NCI-H1417 (cell line): ENCODE results near the gene CX3CR1.

Experiments used
- DNase-seq, 3 experiments: peaks; one replicate each; lab custom pipeline; 2025; lab: John Stamatoyannopoulos, UW

The CX3CR1 gene

GRCh38 chr3:39292961-39293360 lies 13.1 kb upstream of the CX3CR1 start:
- no peak for DNase-seq

DNA sequence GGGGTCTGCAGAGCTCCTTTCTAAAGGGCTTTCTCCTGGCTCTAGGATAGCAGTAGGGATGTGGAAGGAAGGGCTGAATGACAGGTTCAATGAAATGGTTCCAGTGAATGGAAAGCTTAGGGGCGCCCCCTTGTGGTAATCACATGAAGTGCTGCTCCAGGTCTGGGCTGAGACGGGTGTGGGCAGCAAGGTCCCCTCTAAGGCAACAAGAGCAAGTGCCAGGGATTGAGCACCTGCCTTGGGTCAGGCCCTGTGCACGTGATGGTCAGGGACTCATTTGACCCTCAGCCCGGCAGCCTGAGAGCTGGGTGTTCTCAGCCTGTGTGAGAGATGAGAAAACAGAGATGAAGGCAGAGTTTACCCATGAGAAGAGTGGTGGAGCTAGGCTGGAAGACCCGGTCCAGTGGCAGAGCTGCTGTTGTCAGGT lies 12.1 kb upstream of the CX3CR1 start:
- peak; percentile 22 to 59 (median 43) for DNase-seq

GRCh38 chr3:39290255-39290654 lies 10.4 kb upstream of the CX3CR1 start:
- no peak for DNase-seq

DNA sequence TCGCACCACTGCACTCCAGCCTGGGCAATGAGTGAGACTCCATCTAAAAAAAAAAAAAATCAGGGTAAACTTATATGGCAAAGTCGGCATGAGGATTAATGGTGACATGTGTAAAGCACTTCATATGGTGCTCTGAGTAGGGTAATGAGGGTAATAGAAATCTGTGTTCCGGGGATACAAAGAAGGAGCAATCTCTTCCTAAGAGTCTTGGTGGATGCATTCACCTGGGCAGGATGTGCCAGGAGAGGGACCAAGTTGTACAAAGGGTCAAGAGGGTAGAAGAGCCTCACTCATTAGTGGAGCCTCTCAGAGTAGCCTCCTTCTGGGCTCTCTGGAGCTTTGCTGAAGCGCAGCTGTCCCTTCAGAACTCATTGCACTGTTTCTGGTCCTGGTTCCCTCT lies 9.3 kb upstream of the CX3CR1 start:
- DNase-seq, result no peak

- DNase-seq, result peak; percentile 33 to 88 (median 70)
These were observed 8.5 kb upstream of the CX3CR1 start for GRCh38 chr3:39288300-39288808.

DNA sequence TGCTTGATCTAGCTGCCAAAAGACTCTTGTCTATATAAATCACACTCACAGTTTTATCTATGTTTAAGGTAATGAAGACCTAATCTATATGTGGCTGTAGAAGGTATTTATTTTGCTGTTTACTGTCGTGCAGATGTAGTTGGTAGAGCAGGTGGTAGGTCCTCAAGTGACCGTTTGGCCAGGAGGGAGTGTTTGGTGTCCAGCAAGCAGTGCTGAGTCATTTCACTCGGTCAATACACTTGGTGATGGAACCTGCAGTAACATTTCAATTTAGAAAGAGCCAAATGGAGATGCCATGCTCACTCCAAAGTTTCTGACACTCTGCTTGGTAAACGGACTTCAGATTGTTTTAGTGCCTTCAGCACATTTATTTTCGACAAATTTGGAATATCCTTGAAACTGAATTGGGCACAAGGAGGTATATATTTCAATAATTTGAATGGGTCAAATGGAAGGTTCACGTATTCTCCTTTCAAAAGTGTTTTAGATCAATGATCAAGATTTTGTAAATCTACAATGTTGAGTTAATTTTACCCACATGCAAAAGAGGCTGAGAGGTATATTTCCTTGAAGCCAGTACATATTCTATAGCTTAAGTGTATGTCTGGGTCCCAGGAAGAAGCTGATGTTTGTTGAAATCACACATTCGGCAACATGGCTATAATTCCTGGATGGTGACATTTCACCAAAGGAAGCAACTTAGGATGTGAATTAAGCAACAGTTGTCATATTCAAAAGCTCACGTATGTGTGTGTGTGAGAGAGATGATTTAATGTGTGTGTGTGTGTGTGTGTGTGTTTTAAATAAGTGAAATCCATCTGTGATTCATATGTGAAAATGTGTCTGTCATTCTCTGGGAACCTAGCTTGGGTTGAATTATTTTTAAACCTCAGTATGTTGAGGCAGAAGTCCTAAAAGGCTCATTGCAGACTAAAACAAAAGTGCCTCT lies 7.7 kb upstream of the CX3CR1 start:
- peak in 2 of 3 experiments; percentile 12 to 34 for DNase-seq

DNA sequence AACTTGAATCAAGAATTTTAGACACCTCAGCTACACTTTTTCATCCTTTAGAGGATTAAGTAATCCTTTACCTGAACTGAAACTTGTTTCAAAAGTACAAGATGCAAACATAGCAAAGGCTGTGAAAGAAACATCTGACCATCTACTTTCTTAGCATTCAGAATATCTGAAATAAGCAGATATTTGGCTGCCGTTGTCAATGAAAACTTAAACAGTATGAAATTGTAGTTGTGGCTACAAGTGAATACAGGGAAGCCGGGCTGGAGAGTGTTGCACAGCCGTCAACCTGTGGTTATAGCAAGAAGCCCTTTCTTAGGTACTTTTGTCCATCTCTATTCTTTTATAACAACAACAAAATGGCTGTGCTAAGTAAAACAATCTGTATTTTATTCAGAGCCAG lies 6.9 kb upstream of the CX3CR1 start:
- no peak for DNase-seq

- no peak for DNase-seq
These were observed 5.5 kb upstream of the CX3CR1 start for GRCh38 chr3:39285332-39285731.

DNA sequence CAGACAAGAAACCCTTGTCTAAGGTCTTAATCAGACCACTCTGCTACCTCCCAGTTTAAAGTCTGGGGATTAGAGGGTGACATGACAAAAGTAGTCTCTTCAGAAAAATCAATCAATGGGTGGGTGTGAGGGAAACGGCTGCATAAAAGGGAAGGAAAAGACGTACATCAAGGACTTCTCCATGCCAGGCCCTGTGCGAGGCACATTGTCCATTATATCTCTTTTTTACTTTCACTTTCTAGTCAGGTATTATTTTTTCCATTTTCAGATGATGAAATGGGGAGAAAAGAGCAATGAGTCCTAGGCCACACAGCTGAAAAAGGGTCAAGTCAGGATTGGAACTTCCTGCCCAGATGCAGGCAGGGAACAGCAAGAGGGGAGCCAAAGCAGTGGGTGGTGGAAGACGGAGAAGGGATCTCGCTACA lies 4.6 kb upstream of the CX3CR1 start:
- DNase-seq, result no peak

DNA sequence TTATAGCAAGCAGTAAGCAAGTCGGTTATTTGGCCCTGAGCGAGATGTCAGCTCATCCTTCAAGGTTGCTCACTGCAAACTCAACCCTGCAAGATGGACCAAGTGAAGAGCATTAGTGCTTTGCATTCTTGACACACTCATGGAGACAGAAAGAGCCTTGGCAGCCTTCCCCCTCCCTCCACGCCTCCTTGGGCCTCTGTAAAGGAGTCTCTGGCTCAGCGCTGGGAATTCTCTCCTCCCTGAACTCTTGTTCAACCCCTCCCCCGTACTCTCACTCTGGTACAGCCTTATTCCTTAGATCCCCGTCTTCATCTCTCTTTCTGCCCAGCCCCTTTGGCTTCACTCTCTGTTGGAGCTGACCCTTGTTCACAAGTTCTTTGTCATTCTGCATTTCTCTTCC lies 2.2 kb upstream of the CX3CR1 start:
- no peak for DNase-seq

- no peak for DNase-seq
These were observed 1.7 kb upstream of the CX3CR1 start for GRCh38 chr3:39281533-39281932.

DNA sequence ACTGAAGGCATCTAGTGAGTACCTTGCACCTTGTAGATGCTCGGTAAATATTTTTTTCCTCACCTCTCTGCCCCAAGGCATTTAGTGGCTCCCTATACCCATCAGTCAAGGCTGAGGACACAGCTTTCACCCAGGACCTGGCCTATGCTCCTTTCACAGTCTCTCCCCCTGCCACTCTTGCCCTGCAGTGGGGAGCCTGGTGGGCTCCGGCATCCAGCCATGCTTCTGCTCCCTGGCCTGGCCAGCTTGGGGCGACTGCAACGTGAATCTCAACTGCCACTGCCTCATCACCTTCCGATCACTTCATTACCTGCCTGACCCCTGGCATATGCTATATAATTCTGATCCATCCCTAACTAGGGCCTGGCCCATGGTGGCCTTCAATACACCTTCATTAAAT lies 735 bp upstream of the CX3CR1 start:
- DNase-seq, result no peak

DNA sequence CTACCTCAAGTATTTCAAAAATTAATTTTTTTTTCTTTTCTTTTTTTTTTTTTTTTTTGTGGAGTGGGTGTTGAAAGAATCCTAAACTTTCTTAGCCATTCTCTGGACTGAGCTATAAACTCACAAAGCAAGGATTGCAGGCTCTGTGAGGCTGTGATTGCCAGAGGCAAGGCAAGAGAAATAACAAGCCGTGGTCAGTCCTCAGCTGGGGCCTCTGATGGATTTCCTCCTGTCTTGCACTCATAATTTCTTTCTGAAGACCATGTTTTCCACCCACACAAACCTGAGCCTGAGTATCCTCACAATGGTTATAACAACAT lies 1.3 kb downstream of the CX3CR1 start:
- no peak for DNase-seq

GRCh38 chr3:39277893-39278615 lies 1.8 kb downstream of the CX3CR1 start:
- no peak for DNase-seq

DNA sequence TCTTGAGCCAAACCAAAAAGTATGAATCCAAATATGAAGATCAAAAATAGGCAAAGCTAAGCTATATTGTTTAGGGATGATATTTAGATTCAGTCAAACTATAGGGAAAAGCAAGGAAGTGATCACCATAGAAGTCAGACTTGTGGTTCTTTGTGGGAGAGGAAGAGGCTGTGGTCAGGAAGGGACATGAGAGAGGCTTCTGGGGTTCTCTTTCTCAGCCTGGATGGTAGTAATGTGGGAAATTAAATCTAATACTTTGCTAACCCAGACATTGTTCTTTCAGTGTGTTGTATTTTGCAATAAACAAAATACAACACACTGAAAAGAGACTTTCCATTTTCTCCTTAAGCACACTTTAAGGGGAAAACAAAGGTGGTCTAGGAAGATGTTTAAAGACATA lies 3.1 kb downstream of the CX3CR1 start:
- DNase-seq, result no peak

- DNase-seq, result no peak
These were observed 3.8 kb downstream of the CX3CR1 start for GRCh38 chr3:39275963-39276593.

GRCh38 chr3:39275052-39275451 lies 4.8 kb downstream of the CX3CR1 start:
- peak in 2 of 3 experiments; percentile 9 to 55 for DNase-seq

- DNase-seq, result no peak
These were observed 6.7 kb downstream of the CX3CR1 start for GRCh38 chr3:39273119-39273518.

DNA sequence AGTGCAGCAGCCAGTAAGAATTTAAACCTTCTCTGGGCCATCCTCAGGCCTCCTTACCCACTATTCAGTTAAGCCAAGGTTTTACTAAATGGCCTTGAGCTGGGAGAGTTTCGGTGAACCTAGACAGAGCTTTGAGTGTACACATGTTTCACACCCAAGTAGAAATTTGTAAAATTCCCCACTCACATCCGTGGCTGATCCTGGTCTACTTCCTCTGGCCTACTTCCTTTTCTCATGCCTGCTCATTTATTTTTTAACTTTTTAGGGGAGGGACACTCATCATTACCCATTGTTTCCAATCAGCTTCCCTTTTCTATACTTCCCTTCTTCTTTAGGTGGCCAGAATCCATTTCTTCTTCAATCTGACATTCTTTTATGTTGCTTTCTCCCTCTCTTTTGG lies 7.6 kb downstream of the CX3CR1 start:
- DNase-seq, result no peak

- no peak for DNase-seq
These were observed 8.4 kb downstream of the CX3CR1 start for GRCh38 chr3:39271363-39271914.

- no peak for DNase-seq
These were observed 10.3 kb downstream of the CX3CR1 start for GRCh38 chr3:39269528-39269927.

- DNase-seq, result no peak
These were observed 11.3 kb downstream of the CX3CR1 start for GRCh38 chr3:39268549-39268900.
